B cell (primary cell): Measurements from ENCODE around the gene SPPL3.

Source experiments
- CTCF ChIP-seq: fragments of 200-600 bp; IDR thresholded peaks from one replicate; pipeline ENCODE4 v1.8.0; 2022; ENCODE audit warnings: antibody characterized with exemption, mild to moderate bottlenecking
- EZH2 ChIP-seq: IDR thresholded peaks from 2 replicates; pipeline ENCODE4 v1.6.1; 2012; ENCODE audit warnings: borderline replicate concordance, low read depth, mild to moderate bottlenecking, moderate library complexity, low read length; ENCODE audit not compliant: insufficient read depth, poor library complexity, severe bottlenecking

- TF ChIP-seq CTCF (no peak), EZH2 (no peak)
These were observed 89.2 kb downstream of the SPPL3 start for GRCh38 chr12:120814903-120815429.
